GM21529 (cell line): Measurements from ENCODE around the gene COQ2.
"Not testable (repeated sequence)": the region's sequence is repeated elsewhere in the genome, so short reads cannot be mapped to it uniquely, and the experiment has no call there.

Experiments
- ATAC-seq: cut with Tn5 transposase; IDR thresholded peaks from one replicate; pipeline ENCODE4 v1.9.1; 2021; ENCODE audit not compliant: unreplicated experiment

The COQ2 gene

GRCh38 chr4:83250687-83251446 is 33.7 kb downstream of the COQ2 start:
- ATAC-seq = no peak

DNA sequence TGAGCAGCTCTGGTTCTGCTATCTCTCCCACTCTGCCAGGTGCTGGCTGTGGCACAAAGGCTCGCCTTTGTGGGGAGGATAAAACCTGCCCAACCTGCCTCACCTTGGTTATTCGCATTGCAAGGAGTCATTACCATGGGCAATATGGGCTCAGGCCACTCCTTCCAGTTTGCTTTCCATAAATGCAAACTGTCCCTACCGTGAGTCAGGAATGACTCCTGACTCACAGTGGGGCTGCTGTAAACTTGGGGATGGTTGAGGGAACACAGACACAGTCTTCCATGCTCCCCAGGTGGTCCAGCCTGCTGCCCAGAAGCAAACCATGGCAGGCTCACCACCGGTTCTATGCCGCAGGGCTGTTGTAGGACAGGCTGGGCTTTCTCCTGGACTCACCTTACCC is 36.1 kb downstream of the COQ2 start:
- no peak for ATAC-seq

GRCh38 chr4:83247415-83248357 is 36.9 kb downstream of the COQ2 start:
- ATAC-seq = no peak

- no peak for ATAC-seq
These were observed 43.5 kb downstream of the COQ2 start for GRCh38 chr4:83241132-83241531.

DNA sequence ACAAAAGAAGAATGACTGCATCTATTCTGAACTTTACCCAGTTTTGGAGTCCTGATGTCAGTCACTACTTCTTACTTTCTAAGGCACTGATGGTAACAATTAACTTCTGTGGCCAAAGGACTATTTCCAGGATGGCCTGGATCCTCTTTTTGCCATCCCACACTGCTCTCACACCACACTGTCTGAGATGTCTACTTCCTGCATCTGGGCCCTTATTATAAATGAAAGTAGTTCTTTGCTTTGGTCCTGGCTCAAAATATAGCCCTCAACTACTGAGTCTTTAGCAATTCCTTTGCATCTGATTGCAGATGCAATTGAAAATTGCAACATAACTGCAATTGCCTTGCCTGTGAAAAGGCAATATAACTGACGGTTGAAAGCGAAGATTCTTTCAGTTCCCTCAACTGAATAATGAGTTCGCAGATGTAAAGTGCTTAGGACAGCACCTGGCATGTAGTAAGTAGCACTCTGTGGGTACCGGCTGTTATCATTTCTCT is 44.2 kb downstream of the COQ2 start:
- peak; percentile 87 for ATAC-seq

DNA sequence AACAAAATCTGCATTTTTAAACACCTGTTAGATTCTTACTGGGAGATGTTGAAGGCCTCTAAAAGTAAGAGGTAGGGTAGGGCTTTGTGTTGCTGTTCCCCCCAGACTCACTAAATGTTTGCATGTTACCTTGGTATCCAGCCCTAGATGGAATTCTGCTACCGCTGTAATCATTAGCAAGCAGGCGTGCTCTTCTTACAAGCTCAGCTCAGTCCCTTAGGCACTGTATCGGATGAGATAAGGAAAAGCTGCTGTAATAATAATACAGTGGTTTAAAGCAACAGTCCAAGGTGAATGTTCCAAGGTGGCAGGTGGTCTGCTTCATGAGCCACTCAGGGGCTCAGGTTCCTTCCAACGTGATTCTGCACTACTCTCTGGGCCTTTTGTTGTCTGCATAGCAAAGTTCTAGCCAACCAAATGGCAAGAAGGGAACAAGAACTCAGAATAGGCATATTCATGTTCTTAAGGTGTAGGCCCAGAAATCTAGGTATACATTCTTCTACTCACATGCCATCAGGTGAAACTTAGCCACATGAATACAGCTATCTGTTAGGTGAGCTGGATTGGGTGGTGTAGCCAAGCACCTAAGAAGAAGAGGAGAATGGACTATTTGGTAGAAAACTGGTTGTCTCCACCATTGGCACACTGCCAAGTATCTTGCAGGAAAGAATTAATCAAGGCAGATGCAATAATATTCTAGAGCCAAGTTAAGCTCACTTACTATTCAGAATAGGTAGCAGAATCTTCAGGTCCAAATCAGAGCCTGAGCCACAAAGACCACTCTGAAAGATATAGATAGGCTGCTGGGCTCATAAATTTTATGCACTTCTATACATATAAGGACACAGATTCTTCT is 46.0 kb downstream of the COQ2 start:
- ATAC-seq = no peak

GRCh38 chr4:83237591-83237990 is 47.0 kb downstream of the COQ2 start:
- no peak for ATAC-seq

- peak; percentile 28 for ATAC-seq
These were observed 48.9 kb downstream of the COQ2 start for GRCh38 chr4:83235645-83236133.

- ATAC-seq = no peak
These were observed 49.5 kb downstream of the COQ2 start for GRCh38 chr4:83234902-83235644.

DNA sequence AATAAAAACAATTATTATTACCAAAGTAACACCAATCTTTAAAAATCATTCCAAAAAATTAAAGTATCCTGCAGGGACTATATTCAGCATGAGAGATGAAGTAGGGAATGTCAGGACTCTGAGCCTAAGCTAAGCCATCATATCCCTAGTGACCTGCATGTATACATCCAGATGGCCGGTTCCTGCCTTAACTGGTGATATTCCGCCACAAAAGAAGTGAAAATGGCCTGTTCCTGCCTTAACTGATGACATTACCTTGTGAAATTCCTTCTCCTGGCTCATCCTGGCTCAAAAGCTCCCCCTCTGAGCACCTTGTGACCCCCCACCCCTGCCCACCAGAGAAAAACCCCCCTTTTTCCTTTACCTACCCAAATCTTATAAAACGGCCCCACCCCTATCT is 50.2 kb downstream of the COQ2 start:
- ATAC-seq = not testable (repeated sequence)

DNA sequence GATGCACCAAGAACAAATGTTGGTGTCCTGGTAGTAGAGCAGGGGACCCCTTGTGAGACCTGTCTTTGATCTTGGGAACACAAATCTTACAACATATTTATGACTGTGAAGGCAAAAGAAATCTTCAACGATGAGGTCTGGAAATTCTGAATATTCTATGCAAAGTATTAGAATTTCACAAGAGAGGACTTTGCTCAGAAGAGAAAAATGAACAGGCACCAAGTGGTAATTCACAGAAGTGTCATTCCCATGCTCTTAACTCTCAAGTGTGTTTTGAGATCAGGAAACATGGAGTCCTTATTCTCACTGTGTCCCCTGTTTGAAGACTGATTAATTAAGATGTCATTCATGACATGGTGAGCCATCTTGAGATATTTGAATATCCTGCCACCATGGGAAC is 52.5 kb downstream of the COQ2 start:
- ATAC-seq = no peak

GRCh38 chr4:83231620-83232076 is 53.0 kb downstream of the COQ2 start:
- ATAC-seq = peak; percentile 64

DNA sequence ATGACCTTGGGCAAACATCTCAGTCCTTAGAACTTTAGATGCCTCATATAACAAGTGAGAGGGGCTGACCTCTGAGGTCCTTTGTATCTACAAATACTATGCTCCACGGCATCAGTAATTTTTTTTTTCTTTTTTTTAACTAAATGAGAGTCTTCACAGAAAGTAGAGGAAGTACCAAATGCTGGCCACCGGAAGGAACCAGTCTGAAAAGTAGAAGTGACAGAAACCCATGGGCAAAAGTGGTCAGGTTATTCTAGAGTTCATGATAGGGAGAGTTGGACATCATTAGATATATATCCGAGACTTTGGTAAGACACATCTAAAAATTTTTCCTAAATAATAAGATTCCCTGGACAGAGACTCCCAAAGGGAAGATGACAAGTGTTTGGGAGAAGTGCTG is 53.7 kb downstream of the COQ2 start:
- no peak for ATAC-seq

DNA sequence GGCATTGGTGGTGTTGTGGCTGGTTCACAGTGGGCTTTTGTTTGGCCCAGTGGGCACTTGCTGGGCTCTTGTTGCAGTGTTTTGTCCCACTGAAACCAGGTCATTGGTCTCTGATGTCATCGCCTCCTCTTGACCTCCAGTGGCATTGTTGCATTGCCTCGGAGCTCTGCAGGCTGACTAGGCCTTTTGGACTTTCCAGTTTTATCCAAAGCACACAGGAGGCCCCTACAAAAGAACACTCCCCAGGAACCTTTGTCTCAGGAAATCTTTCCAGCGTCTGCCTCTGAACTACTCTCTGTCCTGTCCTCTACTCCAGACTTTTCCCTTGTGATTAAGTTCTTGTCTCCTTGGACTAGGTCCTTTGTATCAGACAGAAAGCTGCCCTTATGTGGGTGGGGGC is 54.8 kb downstream of the COQ2 start:
- no peak for ATAC-seq

- no peak for ATAC-seq
These were observed 56.4 kb downstream of the COQ2 start for GRCh38 chr4:83228231-83228630.

DNA sequence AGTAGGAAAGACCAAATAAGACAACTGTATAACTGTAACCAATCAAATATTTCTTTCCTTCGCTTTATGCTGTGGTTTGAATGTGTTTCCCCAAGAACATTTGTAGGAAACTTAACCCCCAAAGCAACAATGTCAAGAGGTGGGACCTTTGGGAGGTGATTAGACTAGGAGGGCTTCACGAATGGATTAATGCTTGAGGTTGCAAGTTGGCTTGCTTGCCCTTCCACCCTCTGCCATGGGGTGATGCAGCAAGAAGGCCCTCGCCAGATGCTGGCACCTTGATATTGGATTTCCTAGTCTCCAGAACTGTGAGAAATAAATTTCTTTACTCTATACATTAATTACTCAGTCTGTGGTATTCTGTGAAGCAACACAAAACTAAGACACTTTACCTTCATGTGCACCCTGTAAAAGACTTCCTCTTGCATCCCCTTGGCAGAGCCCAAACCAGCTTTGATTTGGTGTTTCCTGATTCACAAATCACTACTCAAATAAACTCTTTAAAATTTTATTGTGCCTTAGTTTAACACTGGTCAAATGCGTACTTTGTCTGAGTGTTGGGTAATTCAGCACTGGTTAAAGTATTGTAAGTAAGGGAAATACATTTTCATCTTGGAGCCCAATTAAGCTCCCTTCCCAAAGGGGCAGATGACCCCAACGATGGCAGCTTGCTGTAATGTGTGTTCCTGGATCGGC is 59.9 kb downstream of the COQ2 start:
- no peak for ATAC-seq

- ATAC-seq = no peak
These were observed 60.8 kb downstream of the COQ2 start for GRCh38 chr4:83223781-83224180.

DNA sequence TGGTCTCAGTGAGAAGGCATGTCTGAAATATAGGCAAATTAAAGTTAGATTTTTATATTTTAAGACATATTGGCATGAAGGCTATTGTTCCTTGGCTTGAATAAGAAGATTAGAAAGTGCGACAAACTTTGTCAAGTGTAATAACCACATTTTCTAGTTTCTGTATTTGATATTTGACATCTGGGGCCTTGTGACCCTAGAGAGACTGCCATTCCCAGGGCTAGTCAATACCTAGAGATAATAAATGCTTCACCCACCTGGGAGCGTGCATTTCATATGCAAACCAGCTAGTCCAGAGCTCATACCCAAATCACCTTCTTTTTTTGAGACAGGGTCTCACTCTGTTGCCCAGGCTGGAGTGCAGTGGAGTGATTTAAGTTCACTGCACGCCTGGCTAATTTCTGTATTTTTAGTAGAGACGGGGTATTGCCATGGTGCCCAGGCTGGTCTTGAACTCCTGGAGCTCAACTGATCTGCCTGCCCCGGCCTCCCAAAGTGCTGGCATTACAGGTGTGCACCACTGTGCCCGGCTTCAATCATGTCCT is 62.6 kb downstream of the COQ2 start:
- peak; percentile 43 for ATAC-seq
